ENCODE results near the gene SFMBT1. TPM values are rescaled to one million over a fixed set of nuclear protein-coding genes. Genes with fewer than 3 reads are reported as not detected.
"Not testable (repeated sequence)": the region's sequence is repeated elsewhere in the genome, so short reads cannot be mapped to it uniquely, and the experiment has no call there.

Gene SFMBT1
- total and polyA plus RNA-seq, 2 of the 4 experiments (the other 2 are of a cell fraction) = 1.0 to 1.8 TPM

DNA sequence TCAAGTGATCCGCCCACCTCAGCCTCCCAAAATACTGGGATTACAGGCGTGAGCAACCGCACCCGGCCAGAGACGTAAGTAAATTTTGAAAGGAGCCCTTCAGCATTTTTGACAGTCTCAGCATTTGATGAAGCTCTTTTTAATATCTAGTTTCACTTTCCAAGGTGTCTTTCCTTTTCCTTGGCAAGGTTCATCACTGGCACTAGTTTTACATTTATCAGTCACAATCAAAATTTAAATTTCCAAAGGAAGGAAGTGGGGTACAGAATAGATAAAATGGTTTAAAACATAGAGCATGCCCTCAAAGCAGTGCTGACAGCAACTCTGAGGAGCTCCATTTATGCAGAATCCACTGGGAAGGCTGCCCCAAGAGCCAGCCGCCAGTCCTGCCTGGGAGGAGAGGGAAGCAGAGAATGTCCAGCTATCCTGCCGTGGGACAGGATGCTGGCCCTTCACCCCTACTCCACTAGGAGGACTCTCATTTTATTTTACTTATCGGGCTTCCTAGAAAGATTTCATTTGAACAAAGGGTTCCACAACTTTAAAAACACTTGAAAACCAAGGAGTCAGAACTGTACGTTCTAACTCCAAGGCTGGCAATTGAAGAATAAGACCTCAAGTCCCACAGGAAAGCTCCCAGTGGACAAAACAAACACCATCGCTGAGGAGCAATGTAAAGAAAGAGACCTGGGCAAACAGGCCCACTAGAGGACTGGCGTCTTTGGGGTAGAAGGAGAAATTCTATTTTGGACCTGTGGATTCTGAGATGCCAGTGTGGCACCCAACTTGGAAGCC is 9.9 kb downstream of the SFMBT1 start (continued):
- no peak for TF ChIP-seq MAFK (IDR thresholded peaks at IDR 0.05; ENCODE audit: low read depth, low read length)

DNA sequence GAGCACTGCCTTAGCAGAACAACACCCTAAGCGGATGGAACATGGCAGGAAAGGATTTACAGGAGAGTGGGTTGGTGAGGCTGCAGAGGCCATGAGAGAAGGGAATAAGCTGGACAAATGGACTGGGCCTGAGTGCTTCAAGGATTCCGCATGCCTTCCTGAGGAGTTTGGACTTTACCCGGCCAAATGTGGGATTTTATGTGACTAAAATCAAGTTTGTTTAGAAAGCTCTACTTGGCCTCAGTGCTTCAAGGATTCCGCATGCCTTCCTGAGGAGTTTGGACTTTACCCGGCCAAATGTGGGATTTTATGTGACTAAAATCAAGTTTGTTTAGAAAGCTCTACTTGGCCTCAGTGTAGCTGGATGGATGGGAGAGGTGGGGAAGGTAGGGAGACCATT is 10.9 kb downstream of the SFMBT1 start:
- H2AK9ac ChIP-seq (replicated peaks; ENCODE audit: low read depth, low read length, poor library complexity); intact Hi-C loops (cut with micrococcal nuclease): not testable (repeated sequence)

DNA sequence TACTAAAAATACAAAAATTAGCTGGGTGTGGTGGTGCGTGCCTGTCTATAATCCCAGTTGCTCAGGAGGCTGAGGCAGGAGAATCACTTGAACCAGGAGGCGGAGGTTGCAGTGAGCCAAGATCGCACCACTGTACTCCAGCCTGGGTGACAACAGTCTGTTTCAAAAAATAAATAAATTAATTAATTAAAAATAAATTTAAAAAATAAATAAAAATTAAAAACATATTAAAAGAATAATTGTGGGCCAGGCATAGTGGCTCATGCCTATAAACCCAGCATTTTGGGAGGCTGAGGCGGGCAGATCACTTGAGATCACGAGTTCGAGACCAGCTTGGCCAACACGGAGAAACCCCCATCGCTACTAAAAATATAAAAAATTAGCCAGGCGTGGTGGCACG is 11.5 kb downstream of the SFMBT1 start:
- H3K56ac ChIP-seq (ENCODE audit: extremely low read depth, insufficient read depth, low read length); H3K4ac ChIP-seq (ENCODE audit: low read depth, low read length); H3K9me1 ChIP-seq (ENCODE audit: insufficient read depth, low read length); H4K20me1 ChIP-seq (ENCODE audit: insufficient read depth, low read length); H4K8ac ChIP-seq (ENCODE audit: low read depth in 2 of 2, low read length in 2 of 2); H4K91ac ChIP-seq (ENCODE audit: insufficient read depth, low read depth, low read length); H2BK120ac ChIP-seq (ENCODE audit: low read depth, low read length); H3K18ac ChIP-seq (ENCODE audit: low read depth, low read length); dilution Hi-C loops (cut with HindIII; ENCODE audit: low sequenced_read_pairs, unreplicated experiment); in situ Hi-C loops (cut with MboI; ENCODE audit: low sequenced_read_pairs); H3K4me1 ChIP-seq (ENCODE audit: control insufficient read depth, insufficient read depth, low read length); H3K9me3 ChIP-seq (ENCODE audit: control insufficient read depth, insufficient read depth, low read length); H3K9ac ChIP-seq (ENCODE audit: low read depth, low read length); H2BK5ac ChIP-seq (ENCODE audit: low read depth, low read length, poor library complexity, severe bottlenecking); H3K36me3 ChIP-seq (ENCODE audit: control insufficient read depth, insufficient read depth, low read length); H3K4me2 ChIP-seq (ENCODE audit: low read depth, low read length); CTCF ChIA-PET; H2AFZ ChIP-seq (replicated peaks; ENCODE audit: low read length, poor library complexity); DNase-seq; H3K27ac ChIP-seq (ENCODE audit: insufficient read depth, low read length); BruUV-seq (replicated peaks); H2AK9ac ChIP-seq (replicated peaks; ENCODE audit: low read depth, low read length, poor library complexity); H3K14ac ChIP-seq (replicated peaks; ENCODE audit: low read depth, low read length); H4K5ac ChIP-seq (ENCODE audit: low read depth, low read length); H3K79me1 ChIP-seq (ENCODE audit: low read depth in 1 of 2, low read length in 2 of 2); H3K4me3 ChIP-seq (ENCODE audit: insufficient read depth, low read depth, low read length); intact Hi-C loops (cut with micrococcal nuclease); POLR2A ChIA-PET (ENCODE audit: unreplicated experiment); H2BK20ac ChIP-seq (ENCODE audit: low read depth, low read length); H2BK15ac ChIP-seq (ENCODE audit: low read depth, low read length); H2AK5ac ChIP-seq (ENCODE audit: low read depth, low read length); H3K23ac ChIP-seq (ENCODE audit: low read depth, low read length); H3K27me3 ChIP-seq (ENCODE audit: control insufficient read depth, insufficient read depth, low read length); ATAC-seq (ENCODE audit: low read depth): not testable (repeated sequence)
- 91% methylated on average over 3 of the region's 10 CpGs; no CpG with 5 or more reads in 1 of the 2 experiments for WGBS, 2 experiments (ENCODE audit: extremely low coverage in 2 of 2, insufficient read length in 1 of 2)

More for the DNA sequence above, 10.9 kb downstream of the SFMBT1 start:
- H2BK120ac ChIP-seq (ENCODE audit: low read depth, low read length); POLR2A ChIA-PET (ENCODE audit: unreplicated experiment); H4K20me1 ChIP-seq (ENCODE audit: insufficient read depth, low read length); H3K9me3 ChIP-seq (ENCODE audit: control insufficient read depth, insufficient read depth, low read length); H2AK5ac ChIP-seq (ENCODE audit: low read depth, low read length); BruUV-seq (replicated peaks); H2BK5ac ChIP-seq (ENCODE audit: low read depth, low read length, poor library complexity, severe bottlenecking); H3K9me1 ChIP-seq (ENCODE audit: insufficient read depth, low read length); ATAC-seq (ENCODE audit: low read depth); H3K79me1 ChIP-seq (ENCODE audit: low read depth in 1 of 2, low read length in 2 of 2); H3K9ac ChIP-seq (ENCODE audit: low read depth, low read length); H3K23ac ChIP-seq (ENCODE audit: low read depth, low read length); H3K4me2 ChIP-seq (ENCODE audit: low read depth, low read length); DNase-seq; in situ Hi-C loops (cut with MboI; ENCODE audit: low sequenced_read_pairs); H3K36me3 ChIP-seq (ENCODE audit: control insufficient read depth, insufficient read depth, low read length); H4K91ac ChIP-seq (ENCODE audit: insufficient read depth, low read depth, low read length); H4K8ac ChIP-seq (ENCODE audit: low read depth in 2 of 2, low read length in 2 of 2); H3K4me3 ChIP-seq (ENCODE audit: insufficient read depth, low read depth, low read length); H3K56ac ChIP-seq (ENCODE audit: extremely low read depth, insufficient read depth, low read length); H4K5ac ChIP-seq (ENCODE audit: low read depth, low read length); H2AFZ ChIP-seq (replicated peaks; ENCODE audit: low read length, poor library complexity); H3K14ac ChIP-seq (replicated peaks; ENCODE audit: low read depth, low read length); H3K27ac ChIP-seq (ENCODE audit: insufficient read depth, low read length); H3K4me1 ChIP-seq (ENCODE audit: control insufficient read depth, insufficient read depth, low read length); H2BK15ac ChIP-seq (ENCODE audit: low read depth, low read length); H2BK20ac ChIP-seq (ENCODE audit: low read depth, low read length); dilution Hi-C loops (cut with HindIII; ENCODE audit: low sequenced_read_pairs, unreplicated experiment); H3K18ac ChIP-seq (ENCODE audit: low read depth, low read length); H3K27me3 ChIP-seq (ENCODE audit: control insufficient read depth, insufficient read depth, low read length); H3K4ac ChIP-seq (ENCODE audit: low read depth, low read length): not testable (repeated sequence)
- CTCF ChIA-PET = interaction anchor here (0.6 kb wide), 1 partner anchor 1839 kb away, joined by 3 read pairs; no protein-coding TSS in a partner anchor
- no CpG with 5 or more reads among the region's 5 CpGs for WGBS, 2 experiments (ENCODE audit: extremely low coverage in 2 of 2, insufficient read length in 1 of 2)

All from IMR-90 (cell line).